DMS 273 (cell line): ENCODE results near the gene DCAF16.
"Not testable (repeated sequence)": the region's sequence is repeated elsewhere in the genome, so short reads cannot be mapped to it uniquely, and the experiment has no call there.

Source experiments
- DNase-seq: peaks from one replicate; lab custom pipeline; 2025; ENCODE audit not compliant: unreplicated experiment; lab: John Stamatoyannopoulos, UW

Gene DCAF16

DNA sequence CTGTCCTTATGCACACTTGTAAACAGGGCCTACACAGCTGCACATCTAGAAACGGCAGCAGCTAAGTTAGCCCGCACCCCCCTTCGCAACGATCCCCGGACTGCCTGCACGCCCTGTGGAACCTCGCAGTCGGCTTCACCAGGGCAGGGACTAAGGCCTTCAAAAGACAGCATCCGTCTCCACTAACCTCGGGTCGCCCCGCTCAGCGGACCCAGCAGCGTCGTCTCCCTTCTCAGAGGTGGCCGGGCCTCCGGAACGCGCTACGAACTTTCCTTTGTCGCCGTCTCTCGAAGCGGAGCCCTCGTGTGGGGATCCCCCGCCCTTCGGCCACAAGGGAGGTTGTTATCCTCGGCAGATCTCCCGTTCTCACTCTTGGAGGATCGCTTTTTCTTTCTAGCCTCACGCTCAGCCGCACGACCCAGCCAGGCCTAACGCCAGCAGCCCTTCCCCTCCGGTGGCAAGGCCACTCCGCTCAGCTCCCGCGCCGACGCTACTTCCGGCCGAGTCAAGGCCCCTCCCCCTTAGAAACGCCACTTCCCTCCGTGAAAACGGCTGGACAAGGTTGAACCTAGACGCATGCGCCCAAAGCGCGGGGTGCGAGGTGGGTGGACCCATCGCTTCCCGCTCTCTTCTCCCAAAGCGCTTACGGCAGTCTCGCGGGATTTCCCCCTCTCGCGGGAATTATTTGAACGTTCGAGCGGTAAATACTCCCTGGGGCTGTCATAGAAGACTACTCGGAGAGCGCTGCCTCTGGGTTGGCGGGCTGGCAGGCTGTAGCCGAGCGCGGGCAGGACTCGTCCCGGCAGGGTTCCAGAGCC, at the start of gene DCAF16, which contains the start of gene NCAPG:
TSS of gene DCAF16 (minus strand) at position 498 of the 818 bp plus-strand sequence. CDS start 6,616 bp downstream, outside the sequence.
TSS of gene NCAPG (plus strand) at position 720 of the 818 bp plus-strand sequence. CDS start 99 bp downstream, outside the sequence.
- DNase-seq: peak; percentile 99

- DNase-seq: no peak
Measured at GRCh38 chr4:17859793-17860406, 49.3 kb upstream of the DCAF16 start.

DNA sequence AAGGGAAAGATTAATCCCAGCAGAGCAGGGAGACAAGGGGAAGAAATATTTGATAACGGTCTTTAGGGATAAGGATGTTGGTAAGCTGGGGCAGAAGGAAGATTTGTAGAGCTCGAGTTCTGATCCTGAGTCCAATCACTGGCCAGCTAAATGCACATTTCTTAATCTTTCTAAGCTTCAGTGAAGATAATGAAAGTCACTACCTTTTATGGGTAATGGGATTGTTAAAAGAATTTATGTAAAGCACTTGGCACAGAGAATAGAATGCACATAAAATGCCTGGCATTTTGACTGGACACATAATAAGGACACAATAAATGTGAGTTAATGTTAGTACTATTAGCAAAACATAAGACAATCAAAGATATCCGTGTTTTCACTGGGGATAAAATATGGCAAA, 43.5 kb upstream of the DCAF16 start:
- DNase-seq: no peak

GRCh38 chr4:17851959-17852358, 41.4 kb upstream of the DCAF16 start:
- DNase-seq: no peak

DNA sequence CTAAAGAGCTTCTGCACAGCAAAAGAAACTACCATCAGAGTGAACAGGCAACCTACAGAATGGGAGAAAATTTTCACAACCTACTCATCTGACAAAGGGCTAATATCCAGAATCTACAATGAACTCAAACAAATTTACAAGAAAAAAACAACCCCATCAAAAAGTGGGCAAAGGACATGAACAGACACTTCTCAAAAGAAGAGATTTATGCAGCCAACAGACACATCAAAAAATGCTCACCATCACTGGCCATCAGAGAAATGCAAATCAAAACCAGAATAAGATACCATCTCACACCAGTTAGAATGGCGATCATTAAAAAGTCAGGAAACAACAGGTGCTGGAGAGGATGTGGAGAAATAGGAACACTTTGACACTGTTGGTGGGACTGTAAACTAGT, 39.7 kb upstream of the DCAF16 start:
- DNase-seq: not testable (repeated sequence)

DNA sequence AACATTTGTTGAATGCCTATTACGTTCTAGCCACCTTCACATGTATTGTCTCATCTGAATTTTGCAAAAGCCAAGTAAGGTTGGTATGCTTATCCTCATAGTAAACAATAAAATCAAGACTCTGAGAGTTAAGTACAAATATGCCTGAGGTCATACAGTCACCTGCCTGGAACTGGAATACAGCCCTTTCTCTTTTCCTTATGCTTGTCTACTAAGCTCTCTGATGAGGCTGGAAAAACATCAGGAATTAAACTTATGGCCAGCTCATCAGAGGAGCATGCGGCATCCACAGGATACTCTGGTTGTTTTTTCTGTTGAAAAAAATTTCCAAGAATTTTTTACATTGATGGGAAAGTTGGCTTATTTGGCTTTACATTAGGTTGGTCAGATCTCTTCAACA, 35.7 kb upstream of the DCAF16 start:
- DNase-seq: no peak

- DNase-seq: no peak
Measured at GRCh38 chr4:17823871-17824669, 13.5 kb upstream of the DCAF16 start.

GRCh38 chr4:17817027-17817426, 6.5 kb upstream of the DCAF16 start:
- DNase-seq: peak; percentile 44

DNA sequence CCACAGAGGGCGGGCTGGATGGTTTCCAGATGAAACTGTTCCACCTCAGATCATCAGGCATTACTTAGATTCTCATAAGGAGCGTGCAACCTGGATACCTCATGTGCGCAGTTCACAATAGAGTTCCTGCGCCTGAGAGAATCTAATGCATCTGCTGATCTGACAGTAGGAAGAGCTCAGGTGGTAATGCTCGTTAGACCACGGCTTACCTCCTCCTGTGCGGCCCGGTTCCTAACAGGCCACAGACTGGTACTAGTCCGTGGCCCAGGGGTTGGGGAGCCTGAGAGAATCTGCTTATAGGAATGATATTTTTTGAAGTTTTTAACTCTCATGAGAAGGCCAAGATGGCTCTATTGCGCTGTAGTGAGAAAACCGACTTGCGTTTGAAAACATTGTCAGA, 5.6 kb upstream of the DCAF16 start:
- DNase-seq: no peak

DNA sequence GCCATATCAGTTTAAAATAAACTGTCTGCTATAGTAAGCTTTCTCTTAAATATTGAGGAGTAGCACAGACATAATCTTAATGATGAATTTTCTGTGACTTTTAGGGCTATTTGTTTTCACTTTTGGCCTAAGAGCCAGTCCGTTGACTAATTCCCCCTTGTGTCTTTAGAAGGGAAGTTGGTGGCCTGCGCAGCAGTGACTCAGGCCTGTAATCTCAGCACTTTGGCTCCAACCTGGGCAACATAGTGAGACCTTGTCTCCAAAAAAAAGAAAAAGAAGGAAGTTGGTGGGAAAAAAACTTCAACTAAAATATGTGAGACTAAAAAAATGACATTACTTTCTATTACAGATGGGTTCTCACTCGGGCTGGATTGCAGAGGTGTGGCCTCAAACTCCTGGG, 3.6 kb upstream of the DCAF16 start:
- DNase-seq: no peak

GRCh38 chr4:17812801-17813200, 2.2 kb upstream of the DCAF16 start:
- peak; percentile 19 for DNase-seq

DNA sequence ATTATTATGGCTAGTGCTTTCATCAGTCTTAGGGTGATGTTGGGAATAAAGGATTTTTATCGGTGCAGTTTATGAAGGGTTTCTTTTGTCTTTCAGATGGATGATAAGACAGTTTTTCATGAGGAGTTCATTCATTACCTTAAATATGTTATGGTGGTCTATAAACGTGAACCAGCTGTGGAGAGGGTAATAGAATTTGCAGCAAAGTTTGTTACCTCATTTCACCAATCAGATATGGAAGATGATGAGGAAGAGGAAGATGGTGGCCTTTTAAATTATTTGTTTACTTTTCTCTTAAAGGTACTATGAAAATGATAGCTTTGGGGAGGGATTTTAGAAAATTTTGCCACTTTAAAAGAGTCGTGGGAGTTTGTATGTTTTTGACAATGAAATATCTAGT, 1.6 kb upstream of the DCAF16 start:
- peak; percentile 8 for DNase-seq

DNA sequence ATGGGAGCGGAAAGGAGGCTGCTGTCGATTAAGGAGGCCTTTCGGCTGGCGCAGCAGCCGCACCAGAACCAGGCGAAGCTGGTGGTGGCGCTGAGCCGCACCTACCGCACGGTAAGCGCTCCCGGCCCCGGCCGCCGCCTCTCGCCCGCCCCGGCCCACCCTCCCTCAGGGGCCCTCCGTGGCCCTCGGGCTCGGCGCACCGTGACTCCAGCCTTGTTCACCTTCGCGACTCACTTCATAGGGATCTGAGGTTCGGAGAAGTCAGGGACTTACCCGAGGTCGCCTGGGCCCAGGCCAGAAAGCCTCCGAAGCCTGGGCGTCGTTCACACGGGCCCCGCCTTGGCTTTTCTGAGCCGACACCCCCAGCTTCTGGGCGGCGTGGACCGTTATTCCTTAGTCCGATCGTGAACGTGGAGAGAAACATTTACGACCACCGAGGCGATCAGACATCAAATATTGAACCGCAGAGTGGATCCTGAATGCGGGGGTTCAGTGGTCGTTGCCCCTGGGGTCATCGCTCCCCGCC, 584 bp upstream of the DCAF16 start:
- peak; percentile 72 for DNase-seq

- peak; percentile 12 for DNase-seq
Measured at GRCh38 chr4:17809667-17810066, 890 bp downstream of the DCAF16 start.

DNA sequence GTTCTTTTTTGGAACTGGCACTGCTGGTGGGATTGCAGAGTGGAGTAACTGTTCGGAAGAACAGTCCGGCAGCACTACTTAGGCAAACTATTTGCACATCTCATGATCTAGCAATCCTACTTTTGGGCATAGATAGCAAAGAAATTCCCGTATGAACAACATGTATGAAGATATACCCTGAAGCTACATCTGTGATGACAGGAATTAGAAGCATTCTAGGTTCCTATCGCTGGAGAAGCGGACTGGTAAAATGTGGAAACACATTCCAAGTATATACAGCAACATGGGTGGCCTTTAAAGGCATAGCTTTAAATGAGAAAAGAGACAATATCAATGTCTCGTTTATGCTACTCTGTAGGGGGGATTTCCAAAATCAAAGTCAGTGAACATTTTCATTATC, 3.1 kb downstream of the DCAF16 start:
- no peak for DNase-seq

DNA sequence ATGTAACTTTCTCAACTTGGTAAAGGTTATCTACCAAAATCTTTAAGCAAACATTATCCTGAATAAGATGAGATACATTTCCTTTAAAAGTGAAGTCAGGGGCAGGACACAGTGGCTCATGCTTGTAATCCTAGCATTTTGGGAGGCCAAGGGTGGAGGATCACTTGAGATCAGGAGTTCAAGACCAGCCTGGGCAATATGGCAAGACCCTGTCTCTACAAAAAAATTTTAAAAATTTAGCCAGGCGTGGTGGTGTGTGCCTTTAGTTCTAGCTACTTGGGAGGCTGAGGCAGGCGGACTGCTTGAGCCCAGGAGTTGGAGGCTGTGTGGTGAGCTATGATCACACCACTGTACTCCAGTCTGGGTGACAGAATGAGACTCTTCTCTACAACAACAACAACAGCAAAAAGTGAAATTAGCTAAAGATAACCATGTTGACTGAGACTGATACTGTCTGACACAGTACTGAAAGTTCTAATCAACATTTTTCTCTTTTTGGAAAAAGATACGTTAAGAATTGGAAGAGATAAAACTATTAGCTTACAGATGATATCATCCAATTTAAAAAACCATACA, 4.9 kb downstream of the DCAF16 start:
- no peak for DNase-seq

DNA sequence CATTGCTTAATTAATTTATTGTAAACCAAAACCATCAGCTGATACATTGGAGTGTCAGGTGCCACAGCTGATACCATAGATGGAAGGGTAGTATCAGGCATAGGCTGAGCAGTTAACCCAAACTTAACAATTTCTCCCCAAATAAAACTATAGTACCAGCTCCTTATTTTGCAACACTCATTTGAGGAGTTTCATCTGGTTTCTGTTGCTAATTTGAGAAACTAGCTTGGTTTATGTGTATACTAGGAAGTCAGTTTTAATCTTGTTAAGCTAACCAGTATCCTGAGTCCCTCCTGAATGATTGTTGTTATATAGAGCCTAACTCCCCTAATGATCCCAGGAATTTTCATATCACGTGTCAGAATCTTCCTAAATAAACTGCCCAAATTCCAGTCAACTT, 12.7 kb downstream of the DCAF16 start:
- no peak for DNase-seq

DNA sequence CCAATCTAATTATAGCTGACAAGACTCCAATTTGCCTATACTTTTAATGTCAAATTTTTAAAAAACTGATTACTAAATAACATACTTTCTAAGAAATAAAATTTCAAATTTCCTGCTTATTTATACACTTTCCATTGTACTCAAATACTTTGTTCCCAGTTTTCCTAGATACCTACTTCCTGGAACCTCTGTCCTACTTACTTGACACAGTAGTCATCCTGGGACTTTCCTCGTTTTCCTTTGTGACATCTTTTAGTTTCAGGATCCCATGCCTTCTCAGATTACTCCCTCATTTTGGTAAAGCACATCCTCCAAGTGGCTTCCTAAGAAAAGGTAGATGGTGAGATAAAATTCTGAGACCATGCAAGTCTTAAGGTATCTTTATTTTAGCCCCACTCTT, 15.8 kb downstream of the DCAF16 start:
- DNase-seq: no peak

GRCh38 chr4:17788956-17789355, 21.6 kb downstream of the DCAF16 start:
- no peak for DNase-seq

DNA sequence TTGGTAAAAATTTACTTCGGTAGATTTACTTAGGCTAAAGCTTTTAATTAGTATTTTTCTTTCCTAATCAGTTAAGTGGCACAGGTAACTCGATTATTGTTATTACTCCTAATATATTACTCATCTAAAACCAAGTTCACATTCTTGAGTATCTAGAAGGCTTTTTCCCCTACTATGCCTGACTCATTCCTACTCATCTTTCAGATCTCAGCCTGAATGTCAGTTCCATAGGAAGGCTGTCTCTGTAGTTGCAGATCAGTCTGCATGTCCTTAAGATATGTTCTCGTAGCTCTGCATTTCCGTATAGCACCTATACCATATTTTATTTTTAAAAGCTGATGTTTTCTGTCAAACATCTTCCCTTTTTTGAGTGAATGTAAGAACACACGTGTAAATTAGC, 23.2 kb downstream of the DCAF16 start:
- no peak for DNase-seq

GRCh38 chr4:17786567-17786966, 24.0 kb downstream of the DCAF16 start:
- no peak for DNase-seq
